ENCODE measurements around the gene PROCR.
"Not testable (repeated sequence)": the region's sequence is repeated elsewhere in the genome, so short reads cannot be mapped to it uniquely, and the experiment has no call there.

The PROCR gene

GRCh38 chr20:35165221-35166185 lies 6.4 kb upstream of the PROCR start:
- no peak for DNase-seq (ENCODE audit: low spot score)

GRCh38 chr20:35166242-35166830 lies 5.5 kb upstream of the PROCR start:
- no peak for DNase-seq (ENCODE audit: low spot score)

- no peak for DNase-seq (ENCODE audit: low spot score)
Observed at GRCh38 chr20:35167787-35168186, 4.1 kb upstream of the PROCR start.

- not testable (repeated sequence) for DNase-seq (ENCODE audit: low spot score)
Observed at GRCh38 chr20:35168701-35169409, 3.0 kb upstream of the PROCR start.

- no peak for DNase-seq (ENCODE audit: low spot score)
Observed at GRCh38 chr20:35171438-35171752, 477 bp upstream of the PROCR start.

DNA sequence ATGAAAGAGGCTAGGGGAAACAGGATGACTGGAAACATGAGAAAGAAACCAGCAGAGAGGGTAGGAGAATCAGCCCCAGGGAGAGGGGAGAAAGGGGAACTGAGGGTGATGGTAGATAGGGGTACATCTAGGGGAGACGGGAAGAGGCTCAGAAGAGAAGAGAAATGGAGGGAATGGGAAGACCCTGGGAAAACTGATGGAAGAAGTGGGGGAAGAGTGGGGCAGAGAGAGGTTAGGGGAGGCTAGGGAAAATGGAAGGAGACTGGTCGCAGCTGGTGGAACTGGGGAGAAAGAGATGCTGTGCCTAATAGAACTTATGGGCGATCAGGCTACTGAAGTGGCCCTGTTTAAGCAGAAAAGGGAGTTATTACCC lies 548 bp downstream of the PROCR start:
- DNase-seq (ENCODE audit: low spot score): peak; percentile 13

DNA sequence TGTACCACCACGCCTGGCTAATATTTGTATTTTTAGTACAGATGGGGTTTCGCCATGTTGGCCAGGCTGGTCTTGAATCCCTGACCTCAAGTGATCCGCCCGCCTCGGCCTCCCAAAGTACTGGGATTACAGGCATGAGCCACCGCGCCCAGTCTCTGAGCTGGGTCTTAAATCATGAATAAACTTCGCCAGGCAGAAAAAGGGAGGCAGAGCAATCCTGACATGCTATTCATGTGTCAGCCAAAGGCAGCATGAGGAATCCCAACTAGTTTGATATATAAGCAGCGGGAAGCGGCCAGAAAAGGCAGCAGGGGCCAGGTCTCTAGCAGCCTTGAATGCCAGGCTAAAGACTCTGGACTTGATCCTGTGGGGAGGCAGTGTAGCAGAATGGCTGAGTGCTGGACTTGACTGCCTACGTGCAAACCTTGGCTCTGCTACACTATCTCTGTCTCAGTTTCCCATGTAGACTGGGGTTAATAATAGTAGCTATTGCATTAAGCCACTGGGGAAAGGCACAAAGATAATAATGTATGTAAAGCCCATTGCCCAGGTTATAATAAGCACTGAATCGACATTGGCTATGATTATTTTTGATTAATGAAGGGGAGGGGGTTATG lies 1.8 kb downstream of the PROCR start:
- DNase-seq (ENCODE audit: low spot score): no peak

DNA sequence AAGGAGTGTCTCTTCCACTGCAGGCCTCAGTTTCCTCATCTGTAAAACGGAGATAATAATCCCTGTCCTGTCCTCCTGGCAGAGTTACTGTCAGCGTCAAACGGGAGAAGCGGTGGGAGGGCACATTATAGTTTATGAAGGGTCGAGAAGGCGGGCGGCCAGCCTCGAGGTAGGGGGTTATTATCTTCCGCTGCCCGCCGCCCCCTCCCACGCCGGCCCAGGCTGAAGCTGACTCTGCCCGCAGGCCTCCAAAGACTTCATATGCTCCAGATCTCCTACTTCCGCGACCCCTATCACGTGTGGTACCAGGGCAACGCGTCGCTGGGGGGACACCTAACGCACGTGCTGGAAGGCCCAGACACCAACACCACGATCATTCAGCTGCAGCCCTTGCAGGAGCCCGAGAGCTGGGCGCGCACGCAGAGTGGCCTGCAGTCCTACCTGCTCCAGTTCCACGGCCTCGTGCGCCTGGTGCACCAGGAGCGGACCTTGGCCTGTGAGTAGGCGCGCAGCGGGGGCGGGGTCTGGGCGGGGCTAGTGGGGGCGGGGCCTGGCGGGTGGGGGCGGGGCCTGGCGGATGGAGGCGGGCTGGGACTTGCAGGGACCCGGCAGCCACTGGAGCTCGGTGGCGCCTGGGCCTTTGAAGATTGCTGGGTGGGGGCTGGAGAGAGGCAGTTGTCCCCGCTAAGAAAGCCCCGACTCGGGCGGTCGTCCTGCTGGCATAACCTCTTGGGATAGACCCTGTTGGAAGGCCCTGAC lies 2.8 kb downstream of the PROCR start:
- DNase-seq (ENCODE audit: low spot score): no peak

DNA sequence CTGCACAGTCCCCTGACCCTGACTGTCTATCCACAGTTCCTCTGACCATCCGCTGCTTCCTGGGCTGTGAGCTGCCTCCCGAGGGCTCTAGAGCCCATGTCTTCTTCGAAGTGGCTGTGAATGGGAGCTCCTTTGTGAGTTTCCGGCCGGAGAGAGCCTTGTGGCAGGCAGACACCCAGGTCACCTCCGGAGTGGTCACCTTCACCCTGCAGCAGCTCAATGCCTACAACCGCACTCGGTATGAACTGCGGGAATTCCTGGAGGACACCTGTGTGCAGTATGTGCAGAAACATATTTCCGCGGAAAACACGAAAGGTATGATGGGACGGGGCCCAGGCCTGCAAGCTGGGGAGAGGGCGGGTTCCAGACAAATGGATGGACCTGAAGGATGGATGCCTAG lies 4.3 kb downstream of the PROCR start:
- DNase-seq (ENCODE audit: low spot score): no peak

DNA sequence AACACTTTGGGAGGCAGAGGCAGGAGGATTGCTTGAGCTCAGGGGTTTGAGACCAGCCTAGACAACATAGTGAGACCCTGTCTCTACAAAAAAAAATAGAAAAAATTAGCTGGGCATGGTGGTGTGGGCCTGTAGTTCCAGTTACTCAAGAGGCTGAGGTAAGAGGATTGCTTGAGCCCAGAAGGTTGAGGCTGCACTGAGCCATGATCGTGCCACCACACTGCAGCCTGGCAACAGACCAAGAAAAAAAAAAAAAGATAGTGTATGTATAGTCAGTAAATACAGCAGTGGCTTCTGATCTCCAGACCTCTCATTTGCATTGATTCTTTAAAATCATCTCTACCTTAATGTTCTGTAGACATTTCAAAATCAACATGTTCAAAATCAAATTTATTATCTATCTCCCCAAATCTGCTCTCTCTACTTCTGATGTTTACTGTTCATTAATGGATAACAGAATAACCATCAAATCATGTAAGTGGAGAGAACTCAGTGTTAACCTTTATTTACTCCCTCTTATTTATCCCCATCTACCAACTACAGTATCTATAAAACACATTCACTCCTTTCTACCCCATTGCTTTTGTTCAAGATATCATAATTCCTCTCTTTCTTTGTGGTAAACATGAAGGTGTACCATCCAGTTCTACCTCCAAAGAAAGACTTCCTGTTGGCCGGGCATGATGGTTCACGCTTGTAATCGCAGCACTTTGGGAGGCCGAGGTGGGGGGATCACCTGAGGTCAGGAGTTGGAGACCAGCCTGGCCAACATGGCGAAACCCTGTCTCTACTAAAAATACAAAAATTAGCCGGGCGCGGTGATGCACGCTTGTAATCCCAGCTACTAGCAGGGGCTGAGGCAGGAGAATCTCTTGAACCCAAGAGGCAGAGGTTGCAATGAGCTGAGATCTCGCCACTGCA lies 7.7 kb downstream of the PROCR start:
- no peak for DNase-seq (ENCODE audit: low spot score)

DNA sequence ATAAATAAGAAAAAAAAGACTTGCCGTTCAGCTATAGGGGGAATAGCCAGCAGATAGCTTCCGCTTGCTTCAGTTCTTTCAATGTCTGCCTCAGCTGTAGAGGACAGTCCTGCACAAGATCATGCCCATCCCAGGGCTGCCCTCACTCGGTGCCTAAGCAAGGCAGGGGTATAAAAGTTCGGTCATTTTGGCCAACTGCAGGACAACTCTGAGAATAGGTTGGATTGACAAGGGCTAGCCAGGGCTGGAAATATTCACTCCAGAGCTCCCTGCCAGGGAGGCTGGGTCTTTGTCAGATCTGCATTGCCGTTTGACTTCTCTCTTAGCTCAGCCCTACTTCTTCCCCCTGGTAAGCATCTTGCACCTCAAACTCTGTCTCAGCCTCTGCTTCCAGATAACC lies 8.4 kb downstream of the PROCR start:
- no peak for DNase-seq (ENCODE audit: low spot score)

- DNase-seq (ENCODE audit: low spot score): peak; percentile 40
Observed at GRCh38 chr20:35181731-35182130, 9.9 kb downstream of the PROCR start.

GRCh38 chr20:35186691-35187289 lies 14.9 kb downstream of the PROCR start:
- DNase-seq (ENCODE audit: low spot score): not testable (repeated sequence)

DNA sequence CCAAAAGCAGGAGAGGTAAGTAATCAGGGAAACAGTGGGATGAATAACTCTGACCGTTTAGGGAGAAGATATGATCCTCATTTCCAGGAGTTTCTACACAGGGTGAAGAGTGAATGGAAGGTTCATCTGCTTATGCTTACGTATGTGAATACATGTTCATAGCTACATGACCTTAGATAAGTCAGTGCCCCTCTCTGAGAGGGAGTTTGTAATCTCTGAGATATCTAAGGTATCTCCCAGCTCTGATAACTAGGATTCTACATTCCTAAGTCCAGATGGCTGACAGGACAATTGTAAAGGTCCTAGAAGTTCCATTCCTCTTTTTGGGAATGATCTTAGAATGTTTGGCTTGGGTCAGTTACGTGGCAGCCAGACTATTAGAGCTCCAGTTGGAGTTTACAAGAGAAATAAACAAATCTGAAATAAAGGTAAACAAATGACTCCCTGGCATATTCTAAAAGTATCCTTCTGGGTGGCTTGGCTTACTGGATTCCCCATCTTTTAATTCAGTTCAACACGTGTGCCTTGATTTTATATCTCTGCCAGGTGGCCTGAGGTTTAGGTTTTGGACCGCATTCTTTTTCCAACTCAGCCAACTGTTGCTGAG lies 15.8 kb downstream of the PROCR start:
- DNase-seq (ENCODE audit: low spot score): no peak

DNA sequence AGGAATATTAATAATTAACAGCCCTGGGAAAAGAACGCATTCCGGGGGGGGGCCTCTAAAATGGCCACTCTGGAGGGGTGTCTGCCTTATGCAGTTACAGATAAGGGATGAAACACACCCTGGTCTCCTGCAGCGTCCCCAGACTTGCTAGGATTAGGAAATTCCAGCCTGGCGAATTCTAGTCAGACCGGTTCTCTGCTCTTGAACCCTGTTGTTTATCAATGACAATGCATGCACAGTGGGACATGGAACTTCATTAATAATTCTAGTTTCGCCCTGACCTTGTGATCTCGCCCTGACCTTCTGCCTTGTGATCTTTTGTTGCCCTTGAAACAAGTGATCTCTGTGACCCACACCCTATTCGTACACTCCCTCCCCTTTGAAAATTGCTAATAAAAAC lies 17.4 kb downstream of the PROCR start:
- not testable (repeated sequence) for DNase-seq (ENCODE audit: low spot score)

DNA sequence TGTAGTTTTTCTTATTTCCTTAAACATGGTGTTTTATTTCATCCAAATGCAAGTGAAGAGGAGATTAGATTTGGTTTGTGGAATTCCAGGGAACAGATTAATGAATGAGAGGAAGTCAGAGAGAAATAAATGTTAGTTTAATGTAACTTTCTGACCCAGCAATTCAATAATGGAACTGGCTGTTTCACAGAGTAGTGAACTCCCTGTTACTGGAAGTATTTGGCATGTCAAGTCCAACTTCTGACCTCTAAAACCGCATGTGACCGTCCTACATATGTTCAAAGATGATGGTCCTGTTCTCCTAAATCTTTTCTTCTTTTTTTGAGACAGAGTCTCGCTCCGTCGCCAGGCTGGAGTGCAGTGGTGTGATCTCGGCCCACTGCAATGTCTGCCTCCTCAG lies 18.7 kb downstream of the PROCR start:
- no peak for DNase-seq (ENCODE audit: low spot score)

DNA sequence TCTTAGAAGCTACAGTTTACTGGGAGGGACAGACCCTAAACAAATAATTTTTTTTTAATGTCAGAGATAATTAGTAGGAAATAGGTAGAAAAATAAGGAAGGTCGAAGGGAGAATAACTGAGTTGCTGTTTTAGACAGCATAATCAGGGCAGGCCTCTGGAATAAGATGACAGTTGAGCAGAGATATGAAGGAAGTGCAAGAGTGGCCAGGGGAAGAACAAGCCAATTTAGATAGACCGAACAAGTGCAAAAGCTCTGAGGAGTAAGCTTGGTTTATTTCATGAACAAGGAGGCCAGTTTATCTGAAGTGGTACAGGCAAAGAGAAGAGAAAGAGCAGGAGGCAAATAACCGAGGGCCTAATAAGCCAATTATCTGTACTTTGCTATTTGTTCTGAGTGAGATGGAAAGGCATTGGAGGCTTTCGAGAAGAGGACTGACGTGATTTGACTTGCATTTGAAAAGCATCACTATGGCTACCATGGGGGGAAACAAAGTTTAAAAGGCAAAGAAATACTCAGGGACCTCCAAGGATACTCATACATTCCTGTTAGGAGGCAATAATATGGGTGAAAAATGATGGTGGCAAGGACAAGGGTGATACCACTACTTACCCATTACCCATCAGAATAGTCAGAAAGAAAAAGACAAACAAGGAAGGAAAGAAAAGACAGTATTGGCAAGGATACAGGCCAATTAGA lies 19.7 kb downstream of the PROCR start:
- no peak for DNase-seq (ENCODE audit: low spot score)

DNA sequence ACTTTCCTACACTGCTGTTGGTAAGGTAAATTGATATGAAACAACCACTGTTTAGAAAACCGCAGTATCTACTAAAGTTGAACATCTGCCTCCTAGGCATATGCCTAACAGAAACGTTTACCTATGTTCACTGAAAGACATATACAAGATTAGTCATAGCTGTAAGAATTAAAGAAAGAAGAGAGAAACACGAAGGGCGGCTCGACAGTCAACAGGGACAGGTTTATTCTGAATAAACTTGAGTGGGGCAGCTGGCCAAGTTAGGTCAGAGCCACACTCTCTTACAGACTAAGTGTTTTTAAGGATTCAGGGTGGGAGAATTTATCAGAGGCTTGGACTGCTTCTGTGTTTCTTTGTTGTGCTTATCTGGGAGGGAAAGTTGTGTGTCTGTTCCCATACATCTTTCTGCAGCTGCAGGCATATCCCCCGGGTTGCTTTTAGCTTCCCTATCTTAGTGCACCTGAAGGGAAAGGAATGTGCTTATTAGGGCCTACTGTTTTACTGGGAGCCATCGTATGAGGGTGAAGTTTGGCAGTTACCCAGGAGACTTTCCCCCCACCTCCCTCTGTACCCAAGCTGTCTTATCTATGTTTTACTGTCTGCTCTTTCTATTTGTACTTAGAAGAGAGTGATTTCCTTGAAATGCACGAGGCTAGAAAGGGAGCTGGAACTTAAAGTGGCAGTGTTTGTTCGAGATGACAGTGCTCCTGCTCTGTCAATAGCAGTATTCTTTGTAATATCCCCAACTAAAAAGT lies 20.4 kb downstream of the PROCR start:
- no peak for DNase-seq (ENCODE audit: low spot score)
